ENCODE measurements around the gene CHRM1.

The CHRM1 gene

GRCh38 chr11:62917906-62918502 lies 3.2 kb downstream of the CHRM1 start:
- DNase-seq (ENCODE audit: low read depth in 1 of 2, low spot score in 1 of 2) = no peak
- peaks cover 27% of the 10 kb centered on the region for H3K27me3 ChIP-seq (ENCODE audit: insufficient read depth, poor library complexity, severe bottlenecking)

DNA sequence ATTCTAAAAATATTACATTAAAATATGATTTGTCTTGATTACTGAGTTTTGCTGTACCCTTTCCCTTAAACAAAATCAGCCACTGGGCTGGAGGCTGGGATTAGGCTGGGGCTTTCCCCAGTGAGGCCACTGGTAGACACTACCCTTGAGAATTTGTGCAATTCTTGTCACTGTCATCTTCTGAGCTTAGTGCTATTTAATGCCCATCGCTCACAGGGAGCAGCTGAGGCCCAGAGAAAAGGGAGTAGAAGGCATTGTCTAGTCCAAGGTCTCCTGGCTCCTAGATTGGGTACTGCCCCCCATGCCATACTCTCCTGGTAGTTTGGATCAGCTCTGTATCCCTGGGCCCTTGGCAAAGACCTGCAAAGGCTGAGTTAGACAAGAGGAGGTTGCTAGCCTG lies 6.7 kb downstream of the CHRM1 start:
- no peak for TF ChIP-seq POLR2AphosphoS5 (IDR thresholded peaks at IDR 0.05; ENCODE audit: low read depth)
- no peak for TF ChIP-seq CTCF (IDR thresholded peaks at IDR 0.05; ENCODE audit: insufficient read depth, low read length)
- no peak for TF ChIP-seq SPI1 (IDR thresholded peaks at IDR 0.05; ENCODE audit: borderline replicate concordance, low read depth)
- no peak for TF ChIP-seq GABPA (IDR thresholded peaks at IDR 0.05; ENCODE audit: low read depth)
- TF ChIP-seq REST (IDR thresholded peaks at IDR 0.05; ENCODE audit: insufficient replicate concordance, low read depth) = no peak
- H3K27ac ChIP-seq (replicated peaks) = no peak overlapping the region
- no peak for DNase-seq (ENCODE audit: low read depth in 1 of 2, low spot score in 1 of 2)
- no peak overlapping the region for H3K4me3 ChIP-seq (replicated peaks; ENCODE audit: insufficient read depth, low read length)
- peaks cover 7% of the 10 kb centered on the region for H3K27me3 ChIP-seq (ENCODE audit: insufficient read depth, poor library complexity, severe bottlenecking)

More at GRCh38 chr11:62917906-62918502, 3.2 kb downstream of the CHRM1 start:
- Histone ChIP-seq H3K27ac (replicated peaks) (no peak overlapping the region), H3K4me3 (replicated peaks; ENCODE audit: insufficient read depth, low read length) (no peak overlapping the region)
- TF ChIP-seq CTCF (IDR thresholded peaks at IDR 0.05; ENCODE audit: insufficient read depth, low read length) (no peak), REST (IDR thresholded peaks at IDR 0.05; ENCODE audit: insufficient replicate concordance, low read depth) (no peak), POLR2AphosphoS5 (IDR thresholded peaks at IDR 0.05; ENCODE audit: low read depth) (no peak)

DNA sequence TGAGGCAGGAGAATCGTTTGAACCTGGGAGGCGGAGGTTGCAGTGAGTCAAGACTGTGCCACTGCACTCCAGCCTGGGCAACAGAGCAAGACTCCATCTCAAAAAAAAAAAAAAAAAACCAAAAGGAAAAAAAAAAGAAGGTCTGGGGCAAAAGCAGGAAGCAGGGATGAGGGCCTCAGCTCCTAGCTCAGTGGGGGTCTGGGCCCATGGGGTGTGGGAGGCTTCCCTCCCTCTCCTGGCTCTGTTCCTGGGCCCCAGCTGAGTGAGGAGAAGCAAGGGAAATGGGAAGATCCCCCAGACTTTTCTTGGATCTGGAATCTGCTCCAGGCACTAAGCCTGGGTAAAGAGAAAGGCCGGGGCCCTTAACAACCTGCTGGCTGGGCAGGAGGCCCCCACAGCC lies 8.9 kb downstream of the CHRM1 start:
- DNase-seq (ENCODE audit: low read depth in 1 of 2, low spot score in 1 of 2) = no peak
- no peak overlapping the region for H3K4me3 ChIP-seq (replicated peaks; ENCODE audit: insufficient read depth, low read length)
- H3K27me3 ChIP-seq (ENCODE audit: insufficient read depth, poor library complexity, severe bottlenecking) = peaks cover 4% of the 10 kb centered on the region
- no peak overlapping the region for H3K27ac ChIP-seq (replicated peaks)
- TF ChIP-seq GABPA (IDR thresholded peaks at IDR 0.05; ENCODE audit: low read depth) (no peak), SPI1 (IDR thresholded peaks at IDR 0.05; ENCODE audit: borderline replicate concordance, low read depth) (no peak), REST (IDR thresholded peaks at IDR 0.05; ENCODE audit: insufficient replicate concordance, low read depth) (no peak), CTCF (IDR thresholded peaks at IDR 0.05; ENCODE audit: insufficient read depth, low read length) (no peak), POLR2AphosphoS5 (IDR thresholded peaks at IDR 0.05; ENCODE audit: low read depth) (no peak)

All from HL-60 (cell line).